HG02571 (cell line): ENCODE data around the gene HELLS.
"Not testable (repeated sequence)": the region's sequence is repeated elsewhere in the genome, so short reads cannot be mapped to it uniquely, and the experiment has no call there.

ENCODE experiments used
- ATAC-seq: cut with Tn5 transposase; IDR thresholded peaks from one replicate; pipeline ENCODE4 v1.9.1; 2021; ENCODE audit warnings: mild to moderate bottlenecking, moderate library complexity; ENCODE audit not compliant: unreplicated experiment

The HELLS gene

GRCh38 chr10:94545391-94546048 is at the start of gene HELLS:
Gene HELLS, plus strand, starts transcription at chr10:94545788. Its CDS starts 134 bp downstream, at chr10:94545922.
- peak; percentile 77 for ATAC-seq

GRCh38 chr10:94496010-94496409 is 49.6 kb upstream of the HELLS start:
- no peak for ATAC-seq

- ATAC-seq: no peak
These were observed 48.9 kb upstream of the HELLS start for GRCh38 chr10:94496646-94497045.

GRCh38 chr10:94500063-94500462 is 45.5 kb upstream of the HELLS start:
- ATAC-seq: no peak

GRCh38 chr10:94521276-94522250 is 24.0 kb upstream of the HELLS start:
- no peak for ATAC-seq

- no peak for ATAC-seq
These were observed 21.4 kb upstream of the HELLS start for GRCh38 chr10:94524146-94524545.

- no peak for ATAC-seq
These were observed 20.9 kb upstream of the HELLS start for GRCh38 chr10:94524711-94525110.

- not testable (repeated sequence) for ATAC-seq
These were observed 14.0 kb upstream of the HELLS start for GRCh38 chr10:94531550-94531949.

GRCh38 chr10:94533027-94533426 is 12.6 kb upstream of the HELLS start:
- ATAC-seq: no peak

- not testable (repeated sequence) for ATAC-seq
These were observed 3.3 kb upstream of the HELLS start for GRCh38 chr10:94542282-94542681.

- peak; percentile 5 for ATAC-seq
These were observed 687 bp downstream of the HELLS start for GRCh38 chr10:94546049-94546900.

- no peak for ATAC-seq
These were observed 1.3 kb downstream of the HELLS start for GRCh38 chr10:94546901-94547185.

- ATAC-seq: no peak
These were observed 3.6 kb downstream of the HELLS start for GRCh38 chr10:94549221-94549620.

GRCh38 chr10:94567714-94568307 is 22.2 kb downstream of the HELLS start:
- not testable (repeated sequence) for ATAC-seq

- no peak for ATAC-seq
These were observed 25.5 kb downstream of the HELLS start for GRCh38 chr10:94571081-94571480.

GRCh38 chr10:94571528-94571927 is 25.9 kb downstream of the HELLS start:
- no peak for ATAC-seq

- ATAC-seq: no peak
These were observed 33.2 kb downstream of the HELLS start for GRCh38 chr10:94578790-94579189.

GRCh38 chr10:94583124-94583523 is 37.5 kb downstream of the HELLS start:
- ATAC-seq: no peak

- ATAC-seq: peak; percentile 79
These were observed 46.0 kb downstream of the HELLS start for GRCh38 chr10:94591461-94592205.
